HL-60/S4 treated with retinoic acid at 250 ng/mL for 4 days and 3 days (cell line): ENCODE data around the gene RPN2.

ENCODE experiments used
- in situ Hi-C: fragments of 300-500 bp; cut with MboI; formaldehyde crosslinking; loops from 2 replicates; pipeline ENCODE4 v1.7.0; 2022; ENCODE audit warnings: low sequenced_read_pairs

RPN2 gene

DNA sequence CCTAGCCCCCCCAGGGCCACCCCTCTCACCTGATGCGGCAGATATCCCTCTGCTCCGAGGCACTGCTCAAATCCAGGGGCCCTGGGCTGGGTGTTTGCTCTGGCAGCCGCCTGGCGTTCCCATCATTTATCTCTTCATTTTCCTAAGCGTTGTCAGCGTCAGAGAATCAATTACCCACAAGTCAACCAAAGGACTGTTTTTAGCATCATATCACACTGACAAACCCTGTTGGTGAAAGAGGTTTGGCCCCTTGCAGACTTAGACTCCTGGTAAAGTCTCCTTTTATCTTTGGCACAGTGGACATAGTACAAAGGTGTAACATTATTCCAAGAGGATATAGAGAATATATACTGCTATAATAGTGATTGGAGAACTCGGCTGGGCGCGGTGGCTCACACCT lies 82.6 kb downstream of the RPN2 start, which contains the start of gene GHRH:
Gene GHRH, minus strand, starts transcription at position 101 of the 400 bp plus-strand sequence. CDS start 4,925 bp downstream, outside the sequence.
- in situ Hi-C loops = no loop called here

DNA sequence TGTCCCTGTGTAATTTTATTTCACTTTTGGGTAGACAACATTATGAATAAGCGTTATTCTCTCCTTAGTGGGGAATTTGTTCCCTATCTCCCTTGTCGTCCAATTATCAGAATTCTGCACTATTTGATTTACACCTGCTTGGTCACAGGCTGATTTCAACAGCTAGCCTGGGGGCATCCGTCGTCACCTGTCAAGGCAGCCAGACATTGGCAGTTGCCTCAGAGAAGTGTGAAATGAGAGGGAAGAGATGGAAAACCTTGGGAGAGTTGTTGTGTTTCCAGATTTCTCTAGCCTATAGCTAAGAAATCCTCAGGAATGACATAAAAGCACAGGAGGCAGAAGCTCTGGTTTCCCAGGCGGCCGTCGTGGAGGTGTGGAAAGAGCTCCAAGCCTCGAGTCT lies 83.4 kb downstream of the RPN2 start:
- in situ Hi-C loops = no loop called here

DNA sequence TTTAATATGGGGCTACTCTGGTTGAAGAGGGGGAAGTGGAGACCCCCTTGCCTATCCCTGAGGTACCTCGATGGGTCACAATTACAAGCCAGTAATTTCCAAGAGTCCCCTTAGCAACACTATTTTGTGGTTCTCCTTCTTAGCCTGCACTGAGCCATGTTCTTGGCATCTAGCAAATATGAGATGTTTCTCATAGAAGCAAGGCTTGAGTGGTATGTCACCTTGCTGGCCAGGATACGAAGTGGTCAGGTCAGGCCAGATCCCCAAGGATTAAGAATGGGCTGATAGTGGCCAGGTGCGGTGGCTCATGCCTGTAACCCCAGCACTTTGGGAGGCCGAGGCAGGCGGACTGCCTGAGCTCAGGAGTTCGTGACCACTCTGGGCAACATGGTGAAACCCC lies 84.6 kb downstream of the RPN2 start:
- in situ Hi-C loops = no loop called here

DNA sequence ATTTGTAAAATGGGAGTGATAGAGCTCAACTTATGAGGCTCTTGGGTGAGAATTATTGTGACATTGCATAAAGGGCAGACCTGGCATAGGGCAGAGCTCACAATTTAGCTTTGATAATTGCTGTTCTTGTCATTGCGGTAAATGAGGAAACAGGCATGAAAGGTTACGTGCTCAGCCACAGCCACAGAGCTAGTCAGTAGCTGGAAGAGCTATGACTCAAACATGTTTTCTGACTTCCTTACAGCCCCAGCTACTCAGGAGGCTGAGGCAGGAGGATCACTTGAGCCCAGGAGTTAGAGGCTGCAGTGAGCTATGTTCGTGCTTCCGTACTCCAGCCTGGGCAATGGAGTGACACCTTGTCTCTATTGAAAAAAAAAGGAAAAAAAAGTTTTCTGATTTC lies 86.0 kb downstream of the RPN2 start:
- in situ Hi-C loops = loop anchor here (5.0 kb wide), 1 partner anchor 267 kb away; no protein-coding TSS in a partner anchor

DNA sequence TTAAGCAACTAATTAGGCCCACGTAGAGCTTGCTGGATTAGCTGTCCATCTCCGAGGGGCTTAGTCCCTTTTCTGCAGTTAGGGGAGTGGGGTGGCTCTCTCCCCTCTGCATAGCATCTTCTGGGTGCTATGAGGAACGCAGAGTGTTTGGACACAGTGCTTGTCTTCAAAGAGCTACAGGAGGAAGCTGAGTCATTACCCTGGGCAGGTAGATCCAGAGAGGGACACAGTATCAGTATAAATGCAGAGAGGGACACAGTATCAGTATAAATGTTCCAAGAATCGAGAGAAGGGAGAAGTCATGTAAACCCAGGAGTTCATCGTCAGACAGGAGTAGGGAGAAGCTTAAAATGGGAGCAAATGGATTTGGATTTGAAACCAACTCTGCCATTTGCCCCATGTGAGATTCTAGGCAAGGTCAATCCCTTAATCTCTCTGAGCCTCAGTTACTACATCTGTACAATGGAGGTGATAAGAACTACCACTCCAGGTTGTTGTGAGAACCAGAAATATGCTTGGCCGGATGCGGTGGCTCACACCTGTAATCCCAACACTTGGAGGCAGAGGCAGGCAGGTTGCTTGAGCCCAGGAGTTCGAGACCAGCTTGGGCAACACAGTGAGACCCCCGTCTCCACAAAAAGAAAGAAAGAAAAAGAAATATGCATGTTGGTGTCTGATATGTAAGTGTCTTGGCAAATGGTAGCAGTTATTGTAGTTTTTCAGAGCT lies 88.0 kb downstream of the RPN2 start:
- in situ Hi-C loops = loop anchor here (5.0 kb wide), 1 partner anchor 265 kb away; no protein-coding TSS in a partner anchor

DNA sequence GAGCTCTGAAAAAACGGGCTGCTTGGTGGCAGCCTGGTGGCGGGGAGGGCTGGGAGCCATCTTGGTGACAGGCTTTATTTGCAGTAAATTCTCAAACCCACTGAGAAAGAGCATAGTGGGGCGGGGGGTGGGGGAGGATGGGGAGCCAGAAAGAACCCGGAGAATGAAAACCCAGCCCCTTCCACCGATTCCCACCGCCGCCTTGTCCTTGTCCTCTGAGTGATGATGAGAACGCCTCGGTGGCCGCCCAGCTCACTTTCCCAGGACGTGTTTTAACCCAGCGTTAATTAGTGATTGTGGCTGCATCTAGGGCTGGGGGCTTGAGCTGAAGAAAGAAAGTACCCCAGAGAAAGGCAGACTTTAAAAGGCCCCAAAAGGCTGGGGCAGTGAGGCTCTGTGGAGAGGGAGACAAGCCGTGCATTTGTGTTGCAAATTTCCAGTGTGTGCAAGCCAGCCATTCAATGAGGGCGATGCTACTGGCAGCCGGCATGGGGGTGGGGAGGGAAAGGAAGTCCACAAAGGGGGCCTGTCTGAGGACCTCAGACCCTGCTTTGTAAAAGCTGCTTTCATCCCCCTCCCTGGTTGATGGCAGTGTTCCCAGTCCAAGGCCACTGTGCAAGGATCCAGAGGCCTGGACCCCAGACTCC lies 88.7 kb downstream of the RPN2 start:
- in situ Hi-C loops = loop anchor here (5.0 kb wide), 1 partner anchor 265 kb away; no protein-coding TSS in a partner anchor

DNA sequence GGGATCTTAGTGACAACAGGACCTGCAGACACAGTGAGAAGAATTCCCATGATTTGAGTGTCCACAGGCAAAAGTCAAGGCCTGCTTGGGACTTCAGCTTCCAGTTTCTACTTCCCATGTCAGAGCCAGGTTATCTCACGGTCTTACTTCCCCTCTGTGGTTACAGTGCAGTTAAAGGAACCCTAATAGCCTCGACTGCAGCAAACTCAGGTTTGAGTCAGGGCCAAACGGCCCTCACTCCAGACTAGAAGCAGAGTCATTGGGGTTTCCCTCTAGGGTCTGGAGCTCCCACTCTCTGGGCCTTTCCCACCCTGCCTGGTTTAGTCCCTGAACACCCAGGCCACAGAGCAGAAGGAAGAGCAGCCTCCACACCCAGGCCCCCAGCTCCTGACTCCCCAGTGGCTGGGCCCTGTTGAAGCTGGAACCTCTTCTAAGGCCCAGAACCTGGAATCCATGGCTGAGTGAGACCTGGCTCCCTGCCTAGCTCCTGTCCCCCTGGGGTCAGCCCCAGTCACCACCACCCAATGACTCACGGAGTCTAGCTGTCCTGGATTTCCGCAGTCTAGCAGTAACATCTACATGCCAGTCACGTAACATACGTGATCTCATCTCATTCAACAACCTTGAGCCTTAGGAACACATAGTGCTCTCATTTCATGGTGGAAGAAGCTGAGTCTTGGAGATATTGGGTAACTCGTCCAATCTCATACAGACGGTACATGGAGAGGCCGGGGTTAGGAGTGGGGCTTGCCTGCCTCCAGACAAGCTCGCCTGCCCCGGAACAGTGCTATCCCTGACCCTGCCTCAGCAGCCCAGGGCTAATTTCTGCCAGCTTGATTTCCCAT lies 91.7 kb downstream of the RPN2 start:
- in situ Hi-C loops = loop anchor here (10.0 kb wide), 1 partner anchor 114 kb away; no protein-coding TSS in a partner anchor

DNA sequence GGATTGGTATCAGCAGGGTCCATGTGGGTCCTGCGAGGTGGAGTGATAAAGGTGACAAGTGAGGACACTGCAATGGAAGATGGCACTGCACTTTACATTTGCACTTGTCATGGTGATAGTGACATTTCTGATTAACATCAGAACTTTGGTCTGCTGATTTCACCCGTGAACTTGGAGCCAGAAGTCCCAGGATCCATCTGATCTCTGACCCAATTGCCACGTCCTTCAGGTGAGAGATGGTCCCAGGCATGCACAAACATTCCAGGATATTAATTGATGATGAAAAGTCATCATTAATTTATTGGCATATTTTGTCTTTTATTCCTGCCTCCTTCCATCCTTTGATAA lies 92.3 kb downstream of the RPN2 start:
- in situ Hi-C loops = loop anchor here (10.0 kb wide), 1 partner anchor 113 kb away; no protein-coding TSS in a partner anchor

DNA sequence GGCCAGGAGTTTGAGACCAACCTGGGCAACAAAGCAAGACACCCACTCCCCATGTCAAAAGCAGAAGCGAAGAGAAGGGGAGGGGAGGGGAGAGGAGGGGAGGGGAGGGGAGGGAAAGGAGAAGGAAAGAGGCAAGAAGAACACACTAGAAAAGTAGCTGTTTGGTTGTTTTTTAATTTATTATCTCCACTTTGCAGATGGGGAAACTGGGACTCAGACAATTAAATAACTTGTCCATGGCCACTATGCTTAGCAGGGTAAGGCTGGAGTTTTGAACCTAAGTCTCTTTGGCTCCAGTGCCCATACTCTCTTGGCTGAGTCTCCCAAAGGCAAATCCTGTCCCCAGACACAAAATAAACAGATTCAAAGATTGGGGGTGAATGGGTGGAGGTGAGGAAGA lies 94.9 kb downstream of the RPN2 start:
- in situ Hi-C loops = loop anchor here (10.0 kb wide), 1 partner anchor 111 kb away; no protein-coding TSS in a partner anchor

DNA sequence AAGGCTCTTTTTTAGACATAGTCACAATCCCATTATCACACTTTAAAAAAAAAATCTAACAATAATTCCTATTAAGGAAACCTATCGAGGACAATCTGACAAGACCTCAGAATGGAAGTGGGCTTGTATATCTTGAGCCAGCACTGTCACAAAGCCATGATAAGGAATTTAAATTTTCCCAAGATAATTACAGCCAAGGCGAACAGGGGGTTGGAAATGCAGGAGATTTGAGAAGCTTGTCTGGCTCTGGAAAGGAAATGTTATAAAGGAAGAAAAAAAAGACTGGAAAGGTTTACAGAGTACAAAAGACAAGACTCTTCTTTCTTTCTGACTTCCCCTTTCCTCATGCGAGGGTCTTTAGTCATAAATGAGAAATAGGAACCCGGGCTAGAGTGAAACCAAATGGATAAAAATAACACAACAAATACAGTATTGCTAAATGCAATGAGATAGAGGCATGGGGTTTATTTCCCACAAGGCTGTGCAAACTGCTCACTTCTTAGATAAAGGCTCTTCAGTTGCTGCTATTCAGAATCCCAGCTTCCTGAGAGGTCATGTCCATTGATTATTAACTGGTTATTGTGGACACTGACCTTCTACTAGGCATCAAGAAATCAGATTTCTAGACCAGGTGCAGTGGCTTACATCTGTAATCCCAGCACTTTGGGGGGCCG lies 95.9 kb downstream of the RPN2 start:
- in situ Hi-C loops = loop anchor here (10.0 kb wide), 1 partner anchor 110 kb away; no protein-coding TSS in a partner anchor

DNA sequence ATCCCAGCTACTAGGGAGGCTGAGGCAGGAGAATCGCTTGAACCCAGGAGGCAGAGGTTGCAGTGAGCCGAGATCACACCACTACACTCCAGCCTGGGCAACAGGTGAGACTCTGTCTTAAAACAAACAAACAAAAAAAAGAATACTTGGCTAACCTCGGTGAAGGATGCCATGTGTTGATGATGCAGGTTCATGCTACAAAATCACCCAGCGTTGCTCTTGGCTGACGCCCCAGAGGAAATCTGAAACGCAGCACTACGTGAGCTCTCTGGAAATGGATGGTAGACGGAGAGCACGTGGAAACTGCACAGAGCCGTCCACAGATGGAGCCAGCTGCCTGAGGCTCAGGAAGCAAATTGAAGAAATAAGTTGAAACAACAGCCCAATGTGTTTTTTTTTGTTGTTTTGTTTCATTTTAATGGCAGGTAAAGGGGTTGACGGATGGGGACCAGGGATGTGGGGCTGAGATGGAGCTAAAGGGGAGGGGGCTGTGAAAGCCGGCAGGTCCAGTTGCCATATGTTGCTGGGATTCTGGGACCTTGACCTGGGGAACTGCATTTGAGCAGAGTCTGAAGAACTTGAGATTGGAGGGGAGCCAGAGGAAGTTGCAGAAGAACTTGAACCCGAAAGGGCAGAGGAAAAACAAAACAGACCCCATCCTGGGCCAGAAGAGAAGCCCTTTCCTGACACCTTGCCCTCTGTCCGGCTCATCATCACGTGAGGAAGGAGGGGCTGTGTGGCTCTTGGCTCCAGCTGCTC lies 97.5 kb downstream of the RPN2 start:
- in situ Hi-C loops = loop anchor here (10.0 kb wide), 1 partner anchor 108 kb away; no protein-coding TSS in a partner anchor

DNA sequence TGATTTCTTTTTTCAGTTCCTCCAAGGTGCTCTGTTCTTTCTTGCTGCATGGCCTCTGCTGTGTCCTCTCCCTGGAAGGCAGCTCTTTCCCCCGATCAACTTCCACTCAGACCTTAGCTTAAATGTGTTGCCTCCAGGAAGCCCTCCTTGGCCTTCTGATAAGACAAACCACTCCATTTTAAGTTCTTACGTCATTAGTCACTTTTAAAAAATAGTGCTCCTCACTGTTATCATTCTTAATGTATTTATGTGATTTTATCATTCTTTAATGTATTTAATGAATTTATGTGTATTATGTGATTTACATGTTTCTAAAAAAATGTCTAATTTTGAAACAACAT lies 98.1 kb downstream of the RPN2 start:
- in situ Hi-C loops = loop anchor here (10.0 kb wide), 1 partner anchor 108 kb away; no protein-coding TSS in a partner anchor

DNA sequence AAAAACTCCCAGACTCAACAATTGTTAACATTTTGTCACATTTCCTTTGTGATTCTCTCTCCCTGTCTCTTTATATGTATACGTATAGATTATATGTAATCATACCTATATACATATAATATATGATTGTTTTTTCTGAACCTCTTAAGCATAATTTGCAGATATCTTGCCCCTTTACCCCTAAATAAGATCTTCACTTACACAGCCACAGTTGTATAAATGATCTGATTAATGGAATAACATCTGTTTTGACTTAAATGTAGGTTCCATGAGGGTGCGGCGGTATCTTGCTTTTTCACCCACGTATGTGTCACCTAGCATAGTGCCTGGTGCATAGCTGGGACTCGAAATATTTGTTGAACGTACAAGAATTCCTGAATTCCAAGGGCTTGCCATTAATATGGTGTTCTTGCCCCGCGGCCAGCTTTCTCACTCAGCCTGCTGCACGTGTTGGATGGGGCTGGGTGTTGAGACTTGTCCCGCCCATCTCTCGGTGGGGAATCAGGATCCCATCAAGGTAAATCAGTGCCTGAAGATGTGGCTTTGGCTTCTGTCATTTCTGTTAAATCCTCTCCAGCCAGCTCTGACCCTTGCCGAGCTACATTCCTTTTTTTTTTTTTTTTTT lies 99.9 kb downstream of the RPN2 start:
- in situ Hi-C loops = loop anchor here (10.0 kb wide), 1 partner anchor 106 kb away; no protein-coding TSS in a partner anchor

DNA sequence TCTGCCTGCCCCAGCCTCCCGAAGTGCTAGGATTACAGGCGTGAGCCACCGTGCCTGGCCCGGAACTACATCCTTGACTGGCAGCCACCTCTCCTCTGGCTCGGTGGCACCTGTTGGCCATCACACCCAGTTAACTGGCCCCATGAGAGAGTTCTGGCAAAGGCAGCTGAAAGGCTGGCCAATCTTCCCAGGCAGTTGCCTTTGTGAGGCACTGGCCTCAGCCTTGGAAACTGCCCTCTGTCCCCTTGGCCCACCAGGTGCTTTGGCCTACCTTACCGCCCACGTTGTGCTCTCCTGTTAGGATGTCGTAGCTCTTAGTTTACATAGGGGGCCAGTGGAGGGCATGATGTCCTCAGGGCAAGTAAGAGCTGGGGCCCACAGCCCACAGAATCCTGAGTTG lies 100.7 kb downstream of the RPN2 start:
- in situ Hi-C loops = loop anchor here (10.0 kb wide), 1 partner anchor 105 kb away; no protein-coding TSS in a partner anchor

DNA sequence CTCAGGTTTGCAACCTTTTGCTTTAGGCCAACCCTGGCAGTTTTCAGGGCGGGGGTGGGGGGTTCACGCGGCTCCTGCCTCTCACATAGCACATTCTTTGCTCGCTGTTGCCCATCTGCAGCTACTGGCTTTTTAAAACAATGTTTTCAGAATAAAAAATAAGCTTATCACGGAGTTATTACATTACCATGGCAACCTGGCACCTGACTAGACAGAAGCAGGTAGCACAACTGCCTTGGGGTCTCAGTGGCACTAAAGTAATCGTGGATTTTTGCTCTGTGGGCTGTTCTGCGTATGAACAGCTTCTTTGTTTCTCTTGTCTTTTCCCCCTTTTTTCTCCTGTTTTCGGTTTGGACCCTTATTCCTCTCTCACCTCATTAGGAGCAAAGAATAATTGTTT lies 101.3 kb downstream of the RPN2 start:
- in situ Hi-C loops = no loop called here

DNA sequence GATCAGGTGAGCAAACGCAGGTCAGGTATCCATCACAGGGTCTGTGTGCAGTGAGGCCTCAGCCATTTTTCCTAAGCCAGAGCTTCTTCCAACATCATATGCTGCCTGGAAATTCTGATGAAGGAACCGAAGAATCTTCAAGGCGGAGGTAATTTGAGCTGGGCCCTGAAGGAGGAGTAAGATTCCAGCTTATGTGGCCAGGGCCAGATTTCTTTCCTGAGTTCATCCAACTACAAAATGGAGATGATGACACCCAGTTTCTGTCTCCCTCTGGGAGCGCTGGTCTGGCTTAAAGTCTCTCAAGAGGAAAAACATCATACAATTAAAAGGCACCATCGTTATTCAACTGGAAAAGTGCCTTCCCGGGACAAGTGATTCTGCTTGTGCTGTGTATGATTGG lies 103.4 kb downstream of the RPN2 start:
- in situ Hi-C loops = no loop called here

DNA sequence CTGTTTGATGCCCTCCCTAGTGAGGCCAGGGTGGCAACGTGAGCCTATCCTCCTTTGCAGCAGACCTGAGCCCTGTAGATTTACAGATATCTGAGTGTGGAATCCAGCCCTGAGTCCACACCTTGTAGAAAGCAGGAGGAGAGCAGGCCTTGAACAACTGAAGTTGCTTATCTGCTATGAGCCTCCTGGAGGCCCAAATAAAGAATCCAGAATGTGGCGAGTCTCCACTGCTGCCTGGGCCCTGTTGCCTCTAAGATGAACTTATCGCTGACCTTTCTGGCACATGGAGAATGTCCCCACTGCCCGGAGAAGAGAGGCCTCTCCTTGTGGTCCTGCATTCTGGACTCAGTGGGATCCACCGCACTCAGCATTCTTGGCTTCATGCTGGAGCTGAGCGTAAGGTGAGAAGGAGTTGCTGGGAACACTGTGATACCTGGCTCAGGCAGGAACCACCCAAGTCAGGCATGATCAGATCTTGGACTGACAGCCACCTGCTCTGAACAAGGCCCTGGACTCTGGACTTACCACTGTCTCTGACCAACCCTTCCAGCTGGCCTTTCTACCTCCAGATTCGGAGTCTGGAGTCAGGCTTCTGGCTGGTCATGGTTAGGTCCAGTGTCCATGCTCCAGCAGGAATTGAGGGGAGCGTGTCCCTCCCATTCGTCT lies 104.5 kb downstream of the RPN2 start:
- in situ Hi-C loops = no loop called here

DNA sequence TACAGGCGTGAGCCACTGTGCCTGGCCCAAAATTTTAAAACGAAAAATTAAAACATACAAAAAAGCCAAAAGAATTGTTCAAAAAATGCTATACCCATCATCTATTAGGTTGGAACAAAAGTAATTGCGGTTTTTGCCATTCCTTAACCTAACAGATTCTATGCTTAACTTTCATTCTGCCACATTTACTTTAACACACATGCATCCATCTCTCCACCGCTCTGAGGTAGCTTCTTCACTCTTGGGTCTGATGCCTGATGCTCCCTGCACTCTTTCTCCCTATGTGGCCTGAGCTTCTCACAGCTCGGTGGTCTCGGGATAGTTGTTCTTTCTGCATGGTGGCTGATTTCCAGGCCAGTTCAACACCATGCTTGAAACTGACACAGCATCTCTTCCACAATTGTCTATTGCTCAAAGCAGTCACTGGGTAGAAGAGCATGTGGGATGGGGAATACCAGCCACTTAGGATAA lies 105.6 kb downstream of the RPN2 start:
- in situ Hi-C loops = no loop called here
